GM19238 (cell line): ENCODE results near the gene HHATL.

ENCODE experiments used
- DNase-seq: peaks from one replicate; pipeline ENCODE4 v3.0.0; 2011; ENCODE audit warnings: low spot score; ENCODE audit not compliant: insufficient read length

The HHATL gene

DNA sequence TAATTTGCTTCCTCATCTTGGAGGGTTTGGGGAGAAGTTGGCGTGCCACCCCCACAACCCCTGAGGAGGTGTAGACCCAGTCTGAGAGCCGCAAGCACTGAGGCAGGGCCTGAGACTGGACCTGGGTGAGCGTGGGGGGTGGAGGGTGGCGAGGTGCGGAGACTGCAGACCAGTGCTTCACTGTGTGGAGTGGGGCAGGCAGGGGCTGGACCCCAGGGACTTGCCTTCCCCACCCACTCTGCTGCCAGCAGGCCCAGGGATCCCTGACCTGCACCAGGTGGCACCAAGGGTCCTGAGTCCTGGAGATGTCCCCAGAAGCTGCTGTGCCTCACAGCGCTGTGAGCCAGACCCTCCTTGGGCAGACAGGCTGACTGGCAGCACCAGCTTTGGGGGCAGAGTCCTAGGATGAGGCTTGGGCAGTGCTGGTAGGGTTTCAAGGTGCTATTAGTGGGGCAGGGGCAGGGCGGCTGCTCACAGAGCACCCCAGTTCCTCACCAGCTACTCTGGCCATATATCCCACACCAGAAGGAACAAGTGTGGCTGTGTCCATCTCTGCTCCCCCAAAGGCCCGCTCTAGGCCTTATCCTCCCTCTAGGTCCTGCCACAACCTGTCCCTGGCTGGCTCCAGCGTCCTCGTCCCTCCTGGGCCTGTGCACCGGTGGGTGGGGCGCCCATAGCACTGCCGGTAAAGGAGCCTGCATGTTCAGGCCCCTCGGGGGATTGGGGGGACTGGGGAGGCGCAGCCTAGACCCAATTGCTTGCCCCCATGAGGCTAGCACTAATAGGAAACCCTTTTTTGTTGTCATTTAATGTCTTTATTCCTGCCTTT lies 37.3 kb downstream of the HHATL start:
- no peak for DNase-seq

DNA sequence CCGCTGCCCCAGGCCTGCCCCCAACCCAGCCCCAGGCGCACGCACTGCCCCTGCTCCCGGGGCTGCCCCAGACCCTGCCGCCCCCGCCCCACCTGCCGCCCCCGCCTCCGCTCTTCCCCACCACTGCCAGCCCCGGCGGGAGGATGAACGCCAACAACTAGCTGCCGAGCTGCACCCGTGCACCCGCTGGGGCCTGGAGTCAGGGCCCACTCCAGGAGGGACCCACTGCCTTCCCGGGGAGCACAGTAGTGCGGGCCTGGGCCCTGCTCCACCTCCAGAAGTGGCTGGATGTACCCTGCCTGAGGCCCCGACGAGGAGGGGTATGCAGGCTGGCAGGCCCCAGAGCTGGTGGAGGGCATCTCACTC lies 38.2 kb downstream of the HHATL start:
- no peak for DNase-seq

DNA sequence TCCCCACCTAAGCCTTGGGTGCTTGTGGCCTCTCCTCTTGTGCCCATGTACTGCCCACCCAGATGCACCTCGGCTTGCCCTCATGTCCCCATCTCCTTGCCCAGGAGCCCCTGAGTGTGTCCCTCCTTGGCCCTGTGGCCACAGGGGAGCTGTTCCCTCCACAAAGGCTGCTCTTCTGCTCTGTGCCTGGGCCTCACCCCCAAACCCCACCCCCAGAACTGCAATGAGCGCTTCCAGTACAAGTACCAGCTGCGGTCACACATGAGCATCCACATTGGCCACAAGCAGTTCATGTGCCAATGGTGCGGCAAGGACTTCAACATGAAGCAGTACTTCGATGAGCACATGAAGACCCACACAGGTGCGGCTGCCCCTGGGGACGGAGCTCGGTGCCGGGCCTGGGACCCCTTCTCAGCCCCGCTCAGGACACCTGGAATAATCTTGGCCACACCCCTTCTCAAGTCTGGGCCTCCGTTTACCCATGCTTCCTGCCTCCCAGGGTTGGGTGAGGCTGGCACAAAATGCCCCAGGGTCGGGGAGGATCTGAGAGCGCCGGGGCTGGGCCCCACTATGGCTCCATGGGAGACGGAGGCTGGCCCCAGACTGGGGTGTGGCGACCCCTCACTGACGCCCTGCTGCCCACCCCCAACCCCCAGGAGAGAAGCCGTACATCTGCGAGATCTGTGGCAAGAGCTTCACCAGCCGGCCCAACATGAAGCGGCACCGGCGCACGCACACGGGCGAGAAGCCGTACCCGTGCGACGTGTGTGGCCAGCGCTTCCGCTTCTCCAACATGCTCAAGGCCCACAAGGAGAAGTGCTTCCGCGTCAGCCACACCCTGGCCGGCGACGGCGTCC lies 38.8 kb downstream of the HHATL start:
- no peak for DNase-seq

DNA sequence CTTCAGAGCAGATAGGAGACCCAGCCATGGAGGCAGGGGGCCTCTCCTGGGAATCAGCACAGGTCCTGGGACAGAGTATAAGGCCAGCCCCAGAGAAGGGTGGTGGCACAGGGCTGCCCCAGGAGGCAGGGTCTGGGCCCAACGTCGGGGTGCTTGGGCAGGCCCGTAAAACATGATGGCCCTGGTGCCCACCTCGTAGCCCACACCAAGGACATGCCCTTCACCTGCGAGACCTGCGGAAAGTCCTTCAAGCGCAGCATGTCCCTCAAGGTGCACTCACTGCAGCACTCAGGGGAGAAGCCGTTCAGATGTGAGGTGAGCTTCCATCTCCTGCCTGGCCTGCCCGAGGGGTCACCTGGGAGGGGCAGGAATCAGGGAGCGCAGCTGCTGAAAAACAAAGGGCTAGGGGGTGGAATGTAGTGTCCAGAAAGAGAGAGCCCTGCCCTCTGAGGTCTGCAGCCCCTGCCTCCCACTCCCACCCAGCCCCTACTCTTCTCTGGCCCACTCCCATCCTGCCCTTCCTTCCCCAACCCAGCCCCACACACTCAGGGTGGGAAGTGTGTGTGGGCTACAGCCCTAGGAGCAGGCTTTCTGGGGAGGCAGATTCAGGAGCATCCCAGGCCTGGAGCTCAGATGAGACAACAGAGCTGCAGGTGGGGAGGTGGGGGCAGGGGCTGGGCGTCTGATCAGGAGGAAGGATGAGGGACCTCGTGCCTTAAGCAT lies 39.6 kb downstream of the HHATL start:
- DNase-seq: no peak

DNA sequence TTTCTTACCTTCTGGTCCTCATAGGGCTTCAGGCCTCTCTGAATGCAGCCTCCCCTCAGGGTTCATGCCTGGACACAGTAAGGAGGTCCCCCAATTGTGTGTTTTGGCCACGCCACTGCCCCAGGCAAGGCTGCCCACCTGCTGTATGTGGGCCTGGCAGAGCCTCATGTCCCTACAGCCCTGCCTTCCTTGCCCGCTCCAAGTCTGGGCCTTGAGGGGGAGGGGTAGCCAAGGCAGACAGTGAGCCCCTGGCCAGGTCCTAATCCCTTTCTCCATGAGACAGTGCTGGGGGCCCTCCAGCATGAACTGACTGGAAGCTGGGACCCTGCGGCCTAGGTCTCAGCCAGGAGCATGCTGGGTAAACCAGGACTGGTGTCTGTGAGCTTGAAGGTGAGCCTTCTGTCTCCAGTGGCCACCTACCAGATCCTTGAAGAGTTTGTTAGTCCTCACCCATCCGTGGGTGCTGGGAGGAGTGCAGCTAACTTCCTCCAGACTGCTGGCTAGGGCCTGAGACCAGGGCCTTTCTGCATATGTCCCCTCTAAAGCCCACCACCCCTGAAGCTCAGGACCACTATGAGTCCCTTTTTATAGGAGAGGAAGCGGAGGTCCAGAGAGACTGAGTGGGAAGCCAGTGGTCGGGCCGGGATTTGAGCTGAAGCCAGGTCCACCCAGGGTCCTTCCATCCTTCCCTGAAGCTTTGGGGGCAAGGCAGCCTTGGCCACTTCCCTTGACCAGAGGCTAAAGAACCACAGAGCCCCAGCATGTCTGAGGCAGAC lies 40.4 kb downstream of the HHATL start:
- DNase-seq: no peak

DNA sequence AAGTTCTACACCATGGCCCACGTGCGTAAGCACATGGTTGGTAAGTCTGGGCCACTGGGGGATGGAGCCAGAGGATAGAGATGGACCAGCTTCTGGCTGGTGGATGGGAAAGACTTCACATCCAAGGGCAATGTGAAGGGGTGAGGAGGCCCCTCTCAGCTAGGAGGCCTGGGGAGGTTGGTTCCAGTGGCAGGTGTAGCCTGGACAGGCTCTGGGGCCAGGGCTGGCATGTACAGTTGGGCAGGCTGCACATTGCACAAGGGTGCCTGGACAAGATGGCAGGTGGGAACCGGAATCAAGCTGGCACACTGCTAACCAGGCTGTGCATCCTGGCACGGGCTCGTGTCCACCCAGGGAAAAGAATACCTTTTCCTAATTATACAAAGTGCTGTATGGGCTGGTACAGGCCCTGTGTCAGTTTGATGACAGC lies 41.0 kb downstream of the HHATL start:
- DNase-seq: no peak

DNA sequence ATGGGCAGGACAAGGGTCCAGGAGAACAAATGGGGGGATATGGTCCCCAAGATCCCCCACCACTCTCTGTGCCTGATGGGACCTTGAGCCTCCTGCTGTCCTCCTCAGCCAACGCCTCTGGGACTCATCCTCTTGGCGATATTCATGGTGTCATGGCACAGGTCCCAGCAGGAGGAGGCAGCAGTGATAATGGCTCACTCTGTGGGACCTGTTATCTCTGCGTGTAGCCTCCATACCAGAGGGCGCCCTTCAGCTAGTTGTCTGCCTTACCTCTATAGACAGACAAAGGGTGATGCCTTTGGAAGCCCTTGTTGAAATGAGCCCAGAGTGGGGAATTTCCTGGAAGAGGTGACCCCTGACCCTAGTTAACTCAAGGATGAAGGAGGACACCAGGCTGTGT lies 41.7 kb downstream of the HHATL start:
- no peak for DNase-seq

DNA sequence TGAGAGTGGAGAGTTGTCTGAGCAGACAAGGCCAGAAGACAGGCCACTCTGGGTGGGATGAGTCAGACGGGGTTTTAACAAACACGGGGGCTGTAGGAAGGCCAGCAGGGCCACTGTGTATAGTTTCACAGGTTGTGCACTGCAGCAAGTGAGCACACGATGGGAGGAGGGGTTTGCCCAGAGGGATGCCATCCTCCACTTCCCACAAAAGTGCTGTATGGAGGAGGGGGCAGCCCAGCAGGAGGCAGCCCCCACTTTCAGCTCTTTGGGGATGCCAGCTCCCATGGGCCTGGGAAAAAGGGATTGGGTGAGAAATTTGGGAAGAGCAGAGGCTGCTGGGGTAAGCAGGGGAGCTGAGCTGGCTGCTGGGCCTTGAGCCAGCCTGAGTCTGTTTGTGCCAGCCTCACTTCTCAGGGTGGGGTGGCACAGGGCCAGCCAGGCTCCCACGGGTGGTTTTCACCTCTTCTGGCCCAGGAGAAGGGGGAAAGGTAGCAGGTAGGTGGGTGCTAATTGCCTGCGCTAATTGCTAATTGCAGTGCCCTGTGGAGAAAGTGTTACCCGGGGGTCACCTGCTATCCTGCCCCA lies 42.4 kb downstream of the HHATL start:
- DNase-seq: no peak

DNA sequence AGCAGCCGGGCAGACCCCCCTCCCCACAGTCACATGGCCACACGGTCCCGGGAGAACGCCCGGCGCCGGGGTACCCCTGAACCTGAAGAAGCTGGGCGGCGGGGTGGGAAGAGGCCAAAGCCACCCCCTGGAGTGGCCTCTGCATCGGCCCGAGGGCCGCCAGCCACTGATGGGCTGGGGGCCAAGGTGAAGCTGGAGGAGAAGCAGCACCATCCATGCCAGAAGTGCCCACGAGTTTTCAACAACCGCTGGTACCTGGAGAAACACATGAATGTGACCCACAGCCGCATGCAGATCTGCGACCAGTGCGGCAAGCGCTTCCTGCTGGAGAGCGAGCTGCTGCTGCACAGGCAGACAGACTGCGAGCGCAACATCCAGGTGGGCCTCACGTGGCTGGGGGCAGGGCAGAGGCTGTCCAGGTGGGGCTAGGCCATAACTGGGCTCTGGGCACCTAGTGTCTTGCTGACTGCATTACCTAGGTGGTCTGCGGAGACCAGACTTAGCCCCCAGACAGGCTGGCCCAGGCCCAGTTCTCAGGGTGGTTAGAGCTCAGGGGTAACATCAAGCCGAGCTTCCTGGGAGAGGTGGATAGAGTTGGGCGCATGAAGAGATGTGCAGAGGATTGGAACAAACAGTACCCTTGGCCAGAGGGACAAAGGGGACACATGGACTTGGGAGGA lies 43.0 kb downstream of the HHATL start:
- DNase-seq: no peak

DNA sequence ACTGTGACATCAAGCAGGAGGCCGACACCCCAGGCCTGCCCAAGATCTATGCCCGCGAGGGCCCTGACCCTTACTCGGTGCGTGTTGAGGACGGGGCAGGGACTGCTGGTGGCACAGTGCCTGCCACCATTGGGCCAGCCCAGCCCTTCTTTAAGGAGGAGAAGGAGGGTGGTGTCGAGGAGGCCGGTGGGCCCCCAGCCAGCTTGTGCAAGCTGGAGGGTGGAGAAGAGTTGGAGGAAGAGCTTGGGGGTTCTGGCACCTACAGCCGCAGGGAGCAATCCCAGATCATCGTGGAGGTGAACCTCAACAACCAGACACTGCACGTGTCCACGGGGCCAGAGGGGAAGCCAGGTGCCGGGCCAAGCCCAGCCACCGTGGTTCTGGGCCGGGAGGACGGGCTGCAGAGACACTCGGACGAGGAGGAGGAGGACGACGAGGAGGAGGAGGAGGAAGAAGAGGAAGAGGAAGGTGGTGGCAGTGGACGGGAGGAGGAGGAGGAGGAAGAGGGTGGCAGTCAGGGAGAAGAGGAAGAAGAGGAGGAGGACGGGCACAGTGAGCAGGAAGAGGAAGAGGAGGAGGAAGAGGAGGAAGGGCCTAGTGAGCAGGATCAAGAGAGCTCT lies 43.7 kb downstream of the HHATL start:
- DNase-seq: no peak

DNA sequence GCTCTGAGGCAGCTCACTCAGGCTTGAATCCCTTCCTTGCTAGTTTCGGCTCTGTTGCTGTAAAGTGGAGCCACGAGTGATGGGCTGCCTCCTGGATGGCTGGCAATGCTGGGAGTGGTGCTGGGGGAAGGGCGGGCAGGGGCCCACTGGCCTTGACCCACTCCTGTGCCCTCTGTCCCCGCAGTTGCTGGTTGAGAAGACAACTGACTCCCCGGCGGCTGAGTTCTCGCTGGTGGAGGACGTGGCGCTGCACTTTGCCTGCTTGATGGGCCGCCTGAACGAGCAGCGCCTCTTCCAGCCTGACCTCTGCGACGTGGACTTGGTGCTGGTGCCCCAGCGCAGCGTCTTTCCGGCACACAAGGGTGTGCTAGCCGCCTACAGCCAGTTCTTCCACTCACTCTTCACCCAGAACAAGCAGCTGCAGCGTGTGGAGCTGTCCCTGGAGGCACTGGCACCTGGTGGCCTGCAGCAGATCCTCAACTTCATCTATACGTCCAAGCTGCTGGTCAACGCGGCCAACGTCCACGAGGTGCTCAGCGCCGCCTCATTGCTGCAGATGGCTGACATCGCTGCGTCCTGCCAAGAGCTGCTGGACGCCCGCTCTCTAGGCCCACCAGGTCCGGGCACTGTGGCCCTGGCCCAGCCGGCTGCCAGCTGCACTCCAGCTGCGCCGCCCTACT lies 44.4 kb downstream of the HHATL start:
- DNase-seq: no peak

DNA sequence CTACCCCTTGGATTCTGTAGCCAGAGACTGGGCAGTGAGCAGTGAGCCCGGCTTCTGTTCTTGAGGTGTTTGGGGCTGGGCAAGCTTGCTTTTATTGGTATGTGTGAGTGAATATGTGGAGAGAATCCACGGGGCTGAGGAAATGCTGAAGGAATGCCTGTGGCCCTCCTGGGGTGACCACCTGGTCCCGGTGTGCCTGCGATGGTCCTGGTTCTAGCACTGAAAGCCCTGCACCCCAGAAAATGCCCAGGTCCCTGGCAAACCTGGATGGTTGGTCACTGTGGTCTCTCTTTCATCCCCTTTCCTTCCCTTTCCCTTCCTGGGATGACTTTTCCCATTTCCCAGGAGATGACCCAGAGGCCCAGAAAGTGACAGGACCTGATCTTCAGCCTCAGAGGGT lies 44.9 kb downstream of the HHATL start:
- DNase-seq: no peak

DNA sequence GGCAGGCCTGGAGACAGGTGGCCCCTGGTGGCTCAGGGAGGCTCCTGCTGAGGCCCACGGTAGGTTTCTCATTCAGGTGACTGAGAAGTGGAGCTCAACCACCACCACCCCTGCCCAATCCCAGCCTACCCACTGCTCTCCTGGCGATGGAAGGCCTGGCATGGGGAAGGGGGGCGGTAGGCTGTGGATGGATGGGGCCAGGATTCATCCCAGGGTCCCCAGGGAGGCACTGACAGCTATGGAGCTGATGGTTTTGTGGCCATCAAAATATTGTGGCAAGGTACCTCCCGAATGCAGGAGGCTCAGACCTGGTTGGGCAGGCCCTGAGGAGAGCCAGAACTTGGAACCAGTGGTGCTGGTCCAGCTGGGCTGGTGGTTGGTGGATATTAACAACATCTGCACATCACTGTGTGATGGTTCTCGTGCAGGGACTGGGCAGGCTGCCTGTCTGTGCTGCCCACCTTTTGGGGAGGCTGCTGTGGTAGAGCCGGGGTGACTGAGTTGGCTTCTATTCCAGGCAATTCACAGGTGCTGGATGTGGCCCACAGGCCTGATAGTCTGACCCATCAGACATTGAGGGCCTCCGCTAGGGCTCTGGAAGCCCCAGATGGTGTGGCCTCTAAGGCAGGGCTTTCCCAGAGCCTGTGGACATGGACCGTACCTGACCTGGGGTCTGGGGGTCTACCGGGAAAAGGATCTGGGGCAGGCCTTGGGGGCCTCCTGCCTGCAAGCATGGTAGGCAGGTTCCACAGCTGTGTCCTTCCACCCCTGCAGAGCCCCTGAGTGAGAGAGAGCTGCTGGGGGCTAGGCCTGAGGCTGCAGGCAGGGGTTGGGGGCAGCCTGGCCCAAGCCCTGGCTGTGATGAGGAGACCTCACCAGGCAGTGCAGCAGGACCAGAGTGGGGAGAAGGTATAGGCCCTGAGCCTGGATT lies 45.7 kb downstream of the HHATL start:
- DNase-seq: no peak

DNA sequence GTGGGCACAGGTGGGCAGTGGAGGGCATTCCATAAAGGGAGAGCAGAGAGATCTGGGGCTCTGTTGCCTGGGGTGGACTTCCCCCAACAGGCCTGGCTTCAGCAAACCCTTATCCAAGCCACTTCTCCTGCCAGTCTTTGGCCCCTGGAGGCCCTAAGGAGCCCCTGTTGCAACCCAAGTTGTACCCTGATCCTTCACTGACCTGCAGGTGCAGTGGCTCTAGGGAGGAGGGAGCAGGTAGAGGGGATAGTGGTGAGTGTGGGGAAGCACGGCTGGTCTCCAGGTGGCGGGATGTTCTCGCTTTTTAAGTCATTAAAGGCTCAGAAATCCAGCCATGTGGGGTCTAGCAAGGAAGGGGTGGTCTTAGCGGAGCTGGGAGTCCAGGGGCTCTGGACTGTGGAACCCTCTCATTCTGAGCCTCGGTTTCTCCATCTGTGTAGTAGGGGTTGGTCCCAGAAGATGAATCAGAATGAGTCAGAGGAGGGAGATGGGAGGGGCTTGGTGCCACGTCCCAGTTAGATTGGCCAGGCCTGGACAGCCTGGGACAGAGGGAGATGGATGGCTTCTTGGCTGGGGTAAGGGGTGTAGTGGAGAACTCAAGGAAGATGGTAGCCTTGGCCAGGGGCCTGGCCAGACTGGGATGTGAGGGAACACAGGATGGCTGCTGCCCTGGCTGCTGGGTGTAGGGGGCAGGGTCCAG lies 46.5 kb downstream of the HHATL start:
- no peak for DNase-seq

DNA sequence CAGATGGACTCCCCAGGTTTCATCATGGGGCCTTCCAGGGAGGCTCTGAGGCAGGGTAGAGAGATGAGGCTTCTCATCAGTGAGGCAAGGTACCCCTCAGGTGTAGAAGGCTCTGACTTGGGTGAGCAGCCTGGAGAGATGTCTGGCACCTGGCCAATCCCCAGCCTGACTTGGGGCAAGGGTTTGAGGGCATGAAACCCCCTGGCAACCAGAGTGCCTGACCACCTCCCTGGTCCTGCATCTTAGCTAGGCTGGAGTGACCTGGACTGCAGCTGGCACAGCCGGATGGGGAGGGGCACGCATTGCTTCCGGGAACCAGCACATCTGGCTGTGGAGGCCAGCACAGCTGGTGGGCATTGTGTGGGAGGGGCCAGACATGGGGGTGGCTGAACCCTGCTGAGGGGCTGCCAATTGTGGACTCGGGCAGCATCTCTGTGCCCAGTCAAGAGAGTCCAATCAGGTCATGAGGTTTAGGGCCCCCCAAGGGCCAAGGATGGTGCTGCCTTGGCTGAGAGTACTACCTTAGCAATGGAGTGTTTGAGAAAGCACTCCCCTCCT lies 47.2 kb downstream of the HHATL start:
- no peak for DNase-seq

DNA sequence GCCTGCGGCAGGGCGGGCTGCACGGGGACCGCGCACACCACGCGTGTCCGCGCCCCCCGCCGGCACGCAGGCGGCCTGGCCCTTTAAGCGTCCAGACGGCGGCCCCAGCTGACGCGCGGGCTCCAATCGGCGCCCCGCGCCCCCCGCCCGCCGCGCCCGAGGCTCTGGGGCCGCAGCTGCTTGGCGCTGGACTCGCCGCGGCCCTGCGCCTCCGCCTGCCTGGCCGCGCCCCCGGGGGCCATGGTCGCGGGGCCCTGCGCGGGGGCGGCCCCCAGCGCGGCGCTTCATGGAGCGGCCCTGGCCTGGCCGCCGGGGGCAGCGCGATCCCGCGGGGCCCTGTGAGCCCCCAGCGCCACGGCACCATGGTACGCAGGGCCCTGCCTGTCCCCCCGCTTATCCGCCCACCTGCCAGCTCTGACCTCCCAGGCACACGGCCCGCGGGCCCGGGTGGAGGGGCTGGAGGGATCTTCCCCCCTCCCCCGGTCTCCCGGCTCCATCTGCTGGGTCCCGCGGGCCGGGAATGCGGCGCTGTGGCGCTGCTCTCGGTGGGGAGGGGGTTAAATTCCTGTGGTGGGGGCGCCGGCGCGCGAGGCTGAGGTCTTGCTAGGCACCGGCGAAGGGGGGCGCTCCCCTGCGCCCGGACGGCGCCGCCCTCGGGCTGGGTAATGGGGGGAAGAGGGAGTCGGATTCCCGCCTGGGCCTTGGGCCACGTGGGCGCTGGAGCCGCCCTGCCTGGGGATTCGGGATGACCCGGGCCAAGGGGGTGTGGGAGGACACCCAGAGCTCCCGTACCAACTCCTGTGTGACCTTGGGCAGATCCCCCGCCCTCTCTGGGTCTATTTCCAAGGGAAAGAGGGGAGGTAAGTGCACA lies 48.0 kb downstream of the HHATL start:
- peak; percentile 56 for DNase-seq
